Putamen (tissue), 1 donor: ENCODE data around the gene INSYN1.
"Not testable (repeated sequence)": the region's sequence is repeated elsewhere in the genome, so short reads cannot be mapped to it uniquely, and the experiment has no call there.

Source experiments
- DNase-seq: peaks from one replicate; pipeline ENCODE4 v3.0.0-alpha.2; 2016; ENCODE audit warnings: low spot score

INSYN1 gene

GRCh38 chr15:73714695-73715301 is 38.4 kb downstream of the INSYN1 start:
- DNase-seq = no peak

- no peak for DNase-seq
Observed at GRCh38 chr15:73712107-73712506, 41.0 kb downstream of the INSYN1 start.

GRCh38 chr15:73711526-73711925 is 41.6 kb downstream of the INSYN1 start:
- no peak for DNase-seq

- DNase-seq = no peak
Observed at GRCh38 chr15:73710321-73710720, 42.8 kb downstream of the INSYN1 start.

- DNase-seq = no peak
Observed at GRCh38 chr15:73709686-73710085, 43.5 kb downstream of the INSYN1 start.

GRCh38 chr15:73709241-73709640 is 43.9 kb downstream of the INSYN1 start:
- DNase-seq = no peak

- no peak for DNase-seq
Observed at GRCh38 chr15:73708691-73709090, 44.5 kb downstream of the INSYN1 start.

GRCh38 chr15:73704869-73705645 is 48.1 kb downstream of the INSYN1 start:
- no peak for DNase-seq

- not testable (repeated sequence) for DNase-seq
Observed at GRCh38 chr15:73704142-73704868, 48.8 kb downstream of the INSYN1 start.

- not testable (repeated sequence) for DNase-seq
Observed at GRCh38 chr15:73703601-73704000, 49.5 kb downstream of the INSYN1 start.

GRCh38 chr15:73702311-73703239 is 50.6 kb downstream of the INSYN1 start:
- not testable (repeated sequence) for DNase-seq

- DNase-seq = peak; percentile 83
Observed at GRCh38 chr15:73700041-73700842, 52.9 kb downstream of the INSYN1 start.

GRCh38 chr15:73699249-73700040 is 53.7 kb downstream of the INSYN1 start:
- no peak for DNase-seq

GRCh38 chr15:73697033-73697467 is 56.1 kb downstream of the INSYN1 start:
- DNase-seq = peak; percentile 57

GRCh38 chr15:73696641-73697001 is 56.5 kb downstream of the INSYN1 start:
- DNase-seq = no peak

- DNase-seq = no peak
Observed at GRCh38 chr15:73695773-73696640, 57.1 kb downstream of the INSYN1 start.

- no peak for DNase-seq
Observed at GRCh38 chr15:73694419-73694818, 58.7 kb downstream of the INSYN1 start.

- DNase-seq = no peak
Observed at GRCh38 chr15:73691396-73691795, 61.8 kb downstream of the INSYN1 start.

- DNase-seq = no peak
Observed at GRCh38 chr15:73688455-73688854, 64.7 kb downstream of the INSYN1 start.
